Ovary (tissue), 3 donors: ENCODE measurements around the gene SLC1A4.

ENCODE experiments used
- CTCF ChIP-seq, 3 donors: fragments of 450-650 bp in 2 of 3; fragments of 200-600 bp in 1 of 3; IDR thresholded peaks; one replicate each; pipeline versions ENCODE4 v1.5.1 to v1.8.0; 2016 to 2022; ENCODE audit warnings: antibody characterized with exemption in 3 of 3, mild to moderate bottlenecking in 1 of 3
- EP300 ChIP-seq: sonication (generic); formaldehyde crosslinking; IDR thresholded peaks from one replicate; pipeline ENCODE4 v1.6.1; 2017; ENCODE audit warnings: antibody characterized with exemption
- POLR2A ChIP-seq: fragments of 450-650 bp; IDR thresholded peaks from one replicate; pipeline ENCODE4 v1.6.1; 2017; ENCODE audit warnings: antibody characterized with exemption, mild to moderate bottlenecking, moderate library complexity
- donor health status: DM: no; HTN: no; CAD: no.

DNA sequence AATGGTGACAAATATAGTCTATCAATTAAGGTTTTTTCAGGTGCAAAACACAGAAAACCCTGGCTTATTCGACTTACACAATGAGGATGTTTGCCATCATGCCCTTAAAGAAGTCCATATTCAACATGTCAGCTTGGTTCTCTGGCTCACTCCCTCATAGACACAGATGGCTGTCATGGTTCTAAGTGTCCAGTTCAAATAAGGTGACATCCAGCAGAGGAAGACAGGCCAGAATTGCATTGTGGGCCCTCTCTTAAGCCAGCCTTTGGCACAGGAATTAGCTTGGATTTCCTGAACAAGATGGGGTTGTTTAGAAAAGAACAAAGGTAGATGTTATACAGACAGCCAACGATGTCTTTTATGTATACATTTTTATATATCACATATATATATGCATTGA lies 18.7 kb upstream of the SLC1A4 start:
- TF ChIP-seq CTCF (IDR thresholded peaks at IDR 0.05), result no peak
- TF ChIP-seq POLR2A, result no peak
- no peak for TF ChIP-seq EP300
